ENCODE measurements around the gene MAST4.

MAST4 gene

GRCh38 chr5:66851306-66851705 lies 255.1 kb downstream of the MAST4 start:
- DNase-seq: no peak

- DNase-seq: no peak
Measured at GRCh38 chr5:66854416-66854815, 258.2 kb downstream of the MAST4 start.

- DNase-seq: no peak
Measured at GRCh38 chr5:66856041-66856805, 260.0 kb downstream of the MAST4 start.

GRCh38 chr5:66859526-66859925 lies 263.3 kb downstream of the MAST4 start:
- no peak for DNase-seq

GRCh38 chr5:66860199-66860975 lies 264.2 kb downstream of the MAST4 start:
- DNase-seq: no peak

GRCh38 chr5:66861402-66861801 lies 265.2 kb downstream of the MAST4 start:
- DNase-seq: no peak

- DNase-seq: no peak
Measured at GRCh38 chr5:66862020-66862419, 265.8 kb downstream of the MAST4 start.

- DNase-seq: no peak
Measured at GRCh38 chr5:66863243-66864170, 267.3 kb downstream of the MAST4 start.

GRCh38 chr5:66864240-66864884 lies 268.2 kb downstream of the MAST4 start:
- DNase-seq: peak; percentile 38 to 51

- no peak for DNase-seq
Measured at GRCh38 chr5:66867618-66868322, 271.6 kb downstream of the MAST4 start.

- no peak for DNase-seq
Measured at GRCh38 chr5:66869347-66869746, 273.2 kb downstream of the MAST4 start.

GRCh38 chr5:66870708-66871107 lies 274.5 kb downstream of the MAST4 start:
- DNase-seq: no peak

GRCh38 chr5:66871651-66872050 lies 275.5 kb downstream of the MAST4 start:
- no peak for DNase-seq

- no peak for DNase-seq
Measured at GRCh38 chr5:66872736-66873331, 276.6 kb downstream of the MAST4 start.

- DNase-seq: no peak
Measured at GRCh38 chr5:66874004-66874403, 277.8 kb downstream of the MAST4 start.

GRCh38 chr5:66875315-66875714 lies 279.1 kb downstream of the MAST4 start:
- peak; percentile 78 to 85 for DNase-seq

GRCh38 chr5:66876266-66876807 lies 280.1 kb downstream of the MAST4 start:
- DNase-seq: no peak

- no peak for DNase-seq
Measured at GRCh38 chr5:66877843-66878242, 281.6 kb downstream of the MAST4 start.

GRCh38 chr5:66880401-66880800 lies 284.2 kb downstream of the MAST4 start:
- no peak for DNase-seq

- no peak for DNase-seq
Measured at GRCh38 chr5:66881480-66882161, 285.4 kb downstream of the MAST4 start.

Measured in AML-193 (cell line).